Heart left ventricle (tissue), 13 donors: Measurements from ENCODE around the gene MEP1A.

Source experiments
- POLR2A ChIP-seq, 2 donors: fragments of 450-650 bp; IDR thresholded peaks; one replicate each; pipeline ENCODE4 v1.6.1; 2017; ENCODE audit warnings: antibody characterized with exemption in 2 of 2, mild to moderate bottlenecking in 2 of 2, moderate library complexity in 2 of 2
- TF ChIP-seq, protein P1 (sequence below), 12 donors: fragments of 200-600 bp; sonication (generic) in 4 of 12; IDR thresholded peaks; one replicate each; pipeline versions ENCODE4 v1.5.0 to v1.8.0; 2018 to 2022; ENCODE audit warnings: antibody characterized with exemption in 12 of 12, mild to moderate bottlenecking in 5 of 12
- donor health status: ischemic (EF 13 %, LVEDD 7.1; RV severe dilation, severe dysfunction).
- donor health status: DM: no; HTN: yes; CAD: no.
- donor health status: DM: no; HTN: no; CAD: no.
- donor health status: ischemic (EF 25% LVEDD 6.9; RV normal size, moderate dysfunction).
- donor health status: ischemic (EF 25% LVEDD 5.7; RV mildly dilated, moderate dysfunction).
- donor health status: ischemic (EF 35%, LVEDD 5.7; RV mildly dilated, moderate dysfunction).
- donor health status: nonischemic (EF 11% LVEDD 7.7; RV severe dilation, severe dysfunction).
- donor health status: DM: yes; HTN: yes; CAD: no.
- donor health status: PGD.
- donor health status: ischemic (EF 29% LVEDD 5.4; RV normal size, mild dysfunction).
- donor health status: nonischemic (EF 23%, LVEDD 6.1; RV moderate dilation, normal function).

DNA sequence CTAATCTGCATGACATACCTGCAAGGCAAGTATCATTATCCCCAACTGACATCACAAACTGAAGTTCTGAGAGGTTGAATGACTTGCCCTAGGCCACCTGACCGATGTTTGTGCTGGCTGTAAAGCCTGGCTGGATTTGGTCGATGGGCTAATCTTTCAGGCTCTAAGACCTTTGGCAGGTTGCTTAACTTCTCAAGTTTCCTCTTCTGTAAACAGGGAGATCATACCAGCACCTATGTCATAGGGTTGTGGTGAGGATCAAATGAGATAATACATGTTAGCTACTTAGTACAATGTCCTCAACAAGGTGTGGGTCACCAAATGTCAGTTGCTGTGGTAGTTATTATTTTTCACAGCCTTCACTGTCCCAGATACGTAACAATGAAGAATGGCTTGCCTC, 32.3 kb upstream of the MEP1A start:
- TF ChIP-seq, protein P1, sequence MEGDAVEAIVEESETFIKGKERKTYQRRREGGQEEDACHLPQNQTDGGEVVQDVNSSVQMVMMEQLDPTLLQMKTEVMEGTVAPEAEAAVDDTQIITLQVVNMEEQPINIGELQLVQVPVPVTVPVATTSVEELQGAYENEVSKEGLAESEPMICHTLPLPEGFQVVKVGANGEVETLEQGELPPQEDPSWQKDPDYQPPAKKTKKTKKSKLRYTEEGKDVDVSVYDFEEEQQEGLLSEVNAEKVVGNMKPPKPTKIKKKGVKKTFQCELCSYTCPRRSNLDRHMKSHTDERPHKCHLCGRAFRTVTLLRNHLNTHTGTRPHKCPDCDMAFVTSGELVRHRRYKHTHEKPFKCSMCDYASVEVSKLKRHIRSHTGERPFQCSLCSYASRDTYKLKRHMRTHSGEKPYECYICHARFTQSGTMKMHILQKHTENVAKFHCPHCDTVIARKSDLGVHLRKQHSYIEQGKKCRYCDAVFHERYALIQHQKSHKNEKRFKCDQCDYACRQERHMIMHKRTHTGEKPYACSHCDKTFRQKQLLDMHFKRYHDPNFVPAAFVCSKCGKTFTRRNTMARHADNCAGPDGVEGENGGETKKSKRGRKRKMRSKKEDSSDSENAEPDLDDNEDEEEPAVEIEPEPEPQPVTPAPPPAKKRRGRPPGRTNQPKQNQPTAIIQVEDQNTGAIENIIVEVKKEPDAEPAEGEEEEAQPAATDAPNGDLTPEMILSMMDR (IDR thresholded peaks at IDR 0.05) = no peak
- TF ChIP-seq POLR2A (IDR thresholded peaks at IDR 0.05) = no peak
